NCI-H226 (cell line): ENCODE measurements around the gene GMDS.

Source experiments
- DNase-seq: peaks from one replicate; pipeline ENCODE4 v3.0.0-alpha.2; 2015

Gene GMDS

GRCh38 chr6:1884313-1884712, 361.1 kb downstream of the GMDS start:
- no peak for DNase-seq

GRCh38 chr6:1878330-1878729, 367.1 kb downstream of the GMDS start:
- no peak for DNase-seq

GRCh38 chr6:1873781-1874180, 371.6 kb downstream of the GMDS start:
- DNase-seq: no peak

- no peak for DNase-seq
Observed at GRCh38 chr6:1872649-1873131, 372.7 kb downstream of the GMDS start.

- DNase-seq: no peak
Observed at GRCh38 chr6:1871724-1872315, 373.6 kb downstream of the GMDS start.

GRCh38 chr6:1870932-1871331, 374.5 kb downstream of the GMDS start:
- DNase-seq: no peak

- no peak for DNase-seq
Observed at GRCh38 chr6:1870251-1870650, 375.2 kb downstream of the GMDS start.

- DNase-seq: no peak
Observed at GRCh38 chr6:1869769-1870168, 375.6 kb downstream of the GMDS start.

- DNase-seq: no peak
Observed at GRCh38 chr6:1869308-1869707, 376.1 kb downstream of the GMDS start.

GRCh38 chr6:1868561-1869261, 376.7 kb downstream of the GMDS start:
- no peak for DNase-seq

GRCh38 chr6:1867197-1867596, 378.2 kb downstream of the GMDS start:
- no peak for DNase-seq

- no peak for DNase-seq
Observed at GRCh38 chr6:1865585-1865984, 379.8 kb downstream of the GMDS start.

GRCh38 chr6:1864496-1864895, 380.9 kb downstream of the GMDS start:
- DNase-seq: no peak

- DNase-seq: no peak
Observed at GRCh38 chr6:1862411-1862810, 383.0 kb downstream of the GMDS start.

- no peak for DNase-seq
Observed at GRCh38 chr6:1860756-1861348, 384.6 kb downstream of the GMDS start.

GRCh38 chr6:1858859-1859258, 386.5 kb downstream of the GMDS start:
- DNase-seq: no peak

GRCh38 chr6:1858196-1858595, 387.2 kb downstream of the GMDS start:
- DNase-seq: no peak

GRCh38 chr6:1856381-1856780, 389.0 kb downstream of the GMDS start:
- DNase-seq: no peak

GRCh38 chr6:1855890-1856289, 389.5 kb downstream of the GMDS start:
- DNase-seq: no peak

- DNase-seq: no peak
Observed at GRCh38 chr6:1854296-1854695, 391.1 kb downstream of the GMDS start.

- no peak for DNase-seq
Observed at GRCh38 chr6:1853761-1854160, 391.6 kb downstream of the GMDS start.

- DNase-seq: no peak
Observed at GRCh38 chr6:1851681-1852456, 393.5 kb downstream of the GMDS start.

GRCh38 chr6:1850840-1851157, 394.6 kb downstream of the GMDS start:
- DNase-seq: no peak
